OCI-LY7 (cell line): ENCODE results near the gene AATK. TPM values are rescaled to one million over a fixed set of nuclear protein-coding genes. Genes with fewer than 3 reads are reported as not detected.

Source experiments
- BruUV-seq: library from RNA; stranded (reverse); fragments of 400-500 nt; replicated peaks from 2 replicates; lab custom pipeline; 2021; lab: Mats Ljungman, UMichigan
- CTCF ChIA-PET: fragments of 300-600 bp; sonication (Branson Sonifier 250); formaldehyde crosslinking; loops from one replicate; lab custom pipeline; 2022; ENCODE audit warnings: antibody characterized with exemption; ENCODE audit not compliant: unreplicated experiment; lab: Charles Lee
- POLR2A ChIA-PET: fragments of 300-600 bp; sonication (Branson Sonifier 250); formaldehyde crosslinking; loops from one replicate; lab custom pipeline; 2022; ENCODE audit warnings: antibody characterized with exemption; lab: Charles Lee
- DNase-seq: peaks from one replicate; pipeline ENCODE4 v3.0.0-alpha.2; 2015; ENCODE audit warnings: low spot score
- H2AFZ ChIP-seq: fragments of 200-600 bp; sonication (generic), shearing (Covaris generic); 2 replicates; pipeline ENCODE4 v1.6.1; 2014; ENCODE audit warnings: mild to moderate bottlenecking, antibody characterized with exemption, low read length, moderate library complexity
- H3K27ac ChIP-seq: fragments of 200-600 bp; sonication (generic); 2 replicates; pipeline ENCODE4 v1.5.1; 2014; ENCODE audit warnings: mixed run types, low read depth, mild to moderate bottlenecking, moderate library complexity, low read length, inconsistent platforms; ENCODE audit not compliant: poor library complexity, severe bottlenecking
- H3K36me3 ChIP-seq: fragments of 200-600 bp; sonication (generic); 2 replicates; pipeline ENCODE4 v1.6.1; 2014; ENCODE audit warnings: mild to moderate bottlenecking, antibody characterized with exemption, low read length, moderate library complexity, mixed read lengths; ENCODE audit not compliant: insufficient read depth
- H3K4me1 ChIP-seq: fragments of 200-600 bp; sonication (generic); 2 replicates; pipeline ENCODE4 v1.5.1; 2014; ENCODE audit warnings: mild to moderate bottlenecking, low read length; ENCODE audit not compliant: insufficient read depth, poor library complexity, severe bottlenecking
- H3K4me2 ChIP-seq: fragments of 200-600 bp; sonication (generic); 2 replicates; pipeline ENCODE4 v1.6.1; 2014; ENCODE audit warnings: mild to moderate bottlenecking, low read length
- H3K4me3 ChIP-seq: fragments of 200-600 bp; sonication (generic); 2 replicates; pipeline ENCODE4 v1.5.1; 2014; ENCODE audit warnings: mild to moderate bottlenecking, low read depth, low read length; ENCODE audit not compliant: poor library complexity, severe bottlenecking
- H3K79me2 ChIP-seq: fragments of 200-600 bp; sonication (generic); 2 replicates; pipeline ENCODE4 v1.6.1; 2016; ENCODE audit warnings: low read depth, mild to moderate bottlenecking, low read length, moderate library complexity, mixed read lengths; ENCODE audit not compliant: insufficient read depth
- H3K9me2 ChIP-seq: fragments of 200-600 bp; sonication (generic); 2 replicates; pipeline ENCODE4 v1.6.1; 2016; ENCODE audit warnings: mild to moderate bottlenecking, low read length, mixed read lengths; ENCODE audit not compliant: insufficient read depth
- H3K9me3 ChIP-seq: fragments of 200-600 bp; sonication (generic); 2 replicates; pipeline ENCODE4 v1.6.1; 2014; ENCODE audit warnings: mild to moderate bottlenecking, mixed run types, low read length, mixed read lengths
- H4K20me1 ChIP-seq: fragments of 200-600 bp; sonication (generic); 2 replicates; pipeline ENCODE4 v1.6.1; 2014; ENCODE audit warnings: mild to moderate bottlenecking, antibody characterized with exemption, low read length, moderate library complexity, mixed read lengths; ENCODE audit not compliant: insufficient read depth
- EZH2phosphoT487 ChIP-seq: fragments of 200-600 bp; sonication (generic); IDR thresholded peaks from 2 replicates; pipeline ENCODE4 v1.6.1; 2018; ENCODE audit warnings: low read depth, borderline replicate concordance, mild to moderate bottlenecking, mixed run types, antibody characterized with exemption, low read length, moderate library complexity, mixed read lengths
- intact Hi-C: fragments of 100-400 bp; cut with micrococcal nuclease; formaldehyde crosslinking; loops from one replicate; pipeline ENCODE4 v1.10.0; 2022; ENCODE audit not compliant: unreplicated experiment
- total RNA-seq, 2 experiments: library from RNA; depleted of rRNA in 1 of 2; stranded (reverse); fragments of >200 nt in 1 of 2; shearing (Covaris generic) in 1 of 2; gene quantifications; 2 replicates each; pipeline ENCODE4 v1.2.3, GENCODE V29; 2014 to 2022
- TF ChIP-seq, protein P1 (sequence below): fragments of 200-600 bp; sonication (generic); conservative IDR thresholded peaks from 2 replicates; pipeline ENCODE4 v1.5.1; 2014; ENCODE audit warnings: mild to moderate bottlenecking, antibody characterized with exemption, low read length, moderate library complexity, mixed read lengths

The AATK gene
- total RNA-seq, 2 experiments from 2014 or later, result 0.03 TPM; not detected in 1

DNA sequence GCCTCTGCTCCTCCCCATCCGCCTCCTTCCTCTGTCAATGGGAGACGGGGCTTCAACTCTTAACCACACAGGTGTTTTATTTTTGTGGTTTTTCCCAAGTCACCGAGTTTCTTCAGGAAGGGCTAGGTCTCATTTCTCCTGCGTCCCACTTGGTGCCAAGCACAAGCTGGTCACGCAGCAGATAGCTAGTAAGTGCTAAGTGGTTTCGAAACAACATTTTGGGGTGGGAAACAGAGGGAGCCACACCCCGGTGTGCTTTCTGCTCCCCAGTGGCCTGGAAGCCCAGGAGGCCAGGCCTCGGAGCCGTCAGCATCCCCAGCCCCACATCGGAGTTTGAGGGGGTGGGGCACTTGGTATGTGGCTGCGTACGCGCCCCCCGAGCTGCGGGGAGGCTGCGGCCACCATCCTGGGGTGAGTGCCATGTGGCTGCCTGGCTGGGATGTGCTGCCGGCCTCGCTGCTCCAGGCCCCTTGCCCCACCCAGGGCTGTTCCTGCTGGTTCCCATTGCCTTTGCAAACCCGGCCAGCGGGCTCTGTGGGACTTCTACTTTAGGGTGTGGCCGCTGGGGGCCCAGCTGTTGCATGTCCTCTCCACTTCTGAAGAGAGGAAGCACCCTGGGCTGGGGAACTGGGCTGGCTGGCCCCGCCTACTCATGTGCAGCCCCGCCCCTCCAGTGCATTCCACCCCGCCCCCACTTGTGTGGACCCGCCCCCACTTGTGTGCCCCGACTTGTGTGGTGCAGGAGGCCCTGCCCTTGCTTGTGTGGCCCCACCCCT is 75.5 kb downstream of the AATK start:
- Histone ChIP-seq H3K9me2 (no peaks in the 10 kb centered on the region), H3K79me2 (no peaks in the 10 kb centered on the region), H3K27ac (no peak overlapping the region), H3K36me3 (no peaks in the 10 kb centered on the region), H4K20me1 (no peaks in the 10 kb centered on the region), H3K4me2 (no peak overlapping the region), H2AFZ (no peak overlapping the region), H3K9me3 (no peaks in the 10 kb centered on the region), H3K4me1 (peaks cover 4% of the 10 kb centered on the region), H3K4me3 (no peak overlapping the region)
- no TSS peak for BruUV-seq
- CTCF ChIA-PET, result no interaction called here
- no peak for TF ChIP-seq EZH2phosphoT487
- TF ChIP-seq, protein P1, sequence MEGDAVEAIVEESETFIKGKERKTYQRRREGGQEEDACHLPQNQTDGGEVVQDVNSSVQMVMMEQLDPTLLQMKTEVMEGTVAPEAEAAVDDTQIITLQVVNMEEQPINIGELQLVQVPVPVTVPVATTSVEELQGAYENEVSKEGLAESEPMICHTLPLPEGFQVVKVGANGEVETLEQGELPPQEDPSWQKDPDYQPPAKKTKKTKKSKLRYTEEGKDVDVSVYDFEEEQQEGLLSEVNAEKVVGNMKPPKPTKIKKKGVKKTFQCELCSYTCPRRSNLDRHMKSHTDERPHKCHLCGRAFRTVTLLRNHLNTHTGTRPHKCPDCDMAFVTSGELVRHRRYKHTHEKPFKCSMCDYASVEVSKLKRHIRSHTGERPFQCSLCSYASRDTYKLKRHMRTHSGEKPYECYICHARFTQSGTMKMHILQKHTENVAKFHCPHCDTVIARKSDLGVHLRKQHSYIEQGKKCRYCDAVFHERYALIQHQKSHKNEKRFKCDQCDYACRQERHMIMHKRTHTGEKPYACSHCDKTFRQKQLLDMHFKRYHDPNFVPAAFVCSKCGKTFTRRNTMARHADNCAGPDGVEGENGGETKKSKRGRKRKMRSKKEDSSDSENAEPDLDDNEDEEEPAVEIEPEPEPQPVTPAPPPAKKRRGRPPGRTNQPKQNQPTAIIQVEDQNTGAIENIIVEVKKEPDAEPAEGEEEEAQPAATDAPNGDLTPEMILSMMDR, result no peak
- intact Hi-C loops, result no loop called here
- POLR2A ChIA-PET, result no interaction called here
- DNase-seq, result peak; percentile 50

DNA sequence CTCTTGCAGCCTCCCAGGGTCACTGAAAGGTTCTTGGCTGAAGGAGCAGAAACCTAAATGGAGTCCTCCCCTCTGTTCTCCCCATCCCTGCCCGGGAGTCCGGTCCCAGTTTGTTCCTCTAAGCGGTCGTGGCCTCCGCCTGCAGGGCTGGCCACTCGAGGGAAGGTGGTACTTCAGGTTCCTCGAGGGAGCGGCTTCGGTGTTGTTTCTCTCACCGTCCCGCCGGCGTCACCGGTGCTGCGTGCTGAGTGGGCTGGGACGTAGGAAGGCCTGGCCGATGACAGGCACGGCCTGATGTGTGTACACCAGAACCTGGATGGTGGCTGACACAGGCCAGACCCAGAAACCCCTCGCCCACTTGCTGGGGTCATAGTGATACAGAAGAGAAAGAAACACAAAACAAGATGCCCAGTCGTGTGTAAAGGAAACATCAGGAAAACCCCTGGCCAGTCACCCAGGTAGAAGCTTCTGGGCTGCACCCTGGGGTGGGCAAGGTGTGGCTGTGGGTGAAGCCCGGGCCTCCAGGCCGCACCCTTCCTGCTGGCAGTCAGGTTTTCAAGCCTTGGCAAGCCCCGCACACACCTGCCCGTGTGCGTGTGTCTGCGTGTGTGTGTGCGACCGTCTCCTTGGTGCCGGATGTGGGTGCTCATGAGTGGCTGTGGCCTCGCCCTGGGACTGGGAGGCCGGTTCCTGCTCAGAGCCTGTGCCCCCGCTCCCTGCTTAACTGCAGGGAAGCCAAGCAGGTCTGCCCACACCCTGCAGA is 79.1 kb downstream of the AATK start:
- ChIA-PET POLR2A (no interaction called here), CTCF (no interaction called here)
- Histone ChIP-seq H3K9me2 (no peaks in the 10 kb centered on the region), H3K4me3 (no peak overlapping the region), H3K4me1 (no peaks in the 10 kb centered on the region), H4K20me1 (no peaks in the 10 kb centered on the region), H3K4me2 (no peak overlapping the region), H3K9me3 (no peaks in the 10 kb centered on the region), H3K79me2 (no peaks in the 10 kb centered on the region), H3K27ac (no peak overlapping the region), H2AFZ (no peak overlapping the region), H3K36me3 (no peaks in the 10 kb centered on the region)
- intact Hi-C loops, result no loop called here
- DNase-seq, result no peak
- TF ChIP-seq, protein P1, result no peak
- TF ChIP-seq EZH2phosphoT487, result no peak
- BruUV-seq, result no TSS peak
